GM12801 (cell line): ENCODE data around the gene MYMK.

ENCODE experiments used
- TF ChIP-seq, protein P1 (sequence below): IDR thresholded peaks from one replicate; pipeline ENCODE4 v1.5.1; 2011; ENCODE audit warnings: control low read depth; ENCODE audit not compliant: insufficient read length; ENCODE audit errors: extremely low read depth

MYMK gene

DNA sequence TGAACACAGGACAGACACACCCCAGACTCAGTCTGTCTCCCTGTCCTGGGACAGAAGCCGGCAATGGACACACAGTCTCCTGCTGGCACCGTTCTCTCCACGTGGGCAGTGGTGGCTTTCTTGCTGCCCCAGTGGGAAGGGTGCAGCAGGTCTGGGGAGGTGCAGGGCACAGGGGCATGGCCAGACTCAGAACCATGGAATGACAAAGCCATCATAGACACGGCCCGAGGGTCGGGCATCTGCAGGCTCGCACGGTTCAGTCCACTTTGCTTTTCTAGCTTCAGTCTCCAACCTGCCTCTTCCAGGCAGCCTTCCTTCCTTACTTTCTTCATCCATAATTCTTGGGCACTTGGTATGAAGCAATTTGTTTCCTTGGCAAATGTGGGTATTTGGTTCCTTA lies 16.7 kb downstream of the MYMK start:
- TF ChIP-seq, protein P1, sequence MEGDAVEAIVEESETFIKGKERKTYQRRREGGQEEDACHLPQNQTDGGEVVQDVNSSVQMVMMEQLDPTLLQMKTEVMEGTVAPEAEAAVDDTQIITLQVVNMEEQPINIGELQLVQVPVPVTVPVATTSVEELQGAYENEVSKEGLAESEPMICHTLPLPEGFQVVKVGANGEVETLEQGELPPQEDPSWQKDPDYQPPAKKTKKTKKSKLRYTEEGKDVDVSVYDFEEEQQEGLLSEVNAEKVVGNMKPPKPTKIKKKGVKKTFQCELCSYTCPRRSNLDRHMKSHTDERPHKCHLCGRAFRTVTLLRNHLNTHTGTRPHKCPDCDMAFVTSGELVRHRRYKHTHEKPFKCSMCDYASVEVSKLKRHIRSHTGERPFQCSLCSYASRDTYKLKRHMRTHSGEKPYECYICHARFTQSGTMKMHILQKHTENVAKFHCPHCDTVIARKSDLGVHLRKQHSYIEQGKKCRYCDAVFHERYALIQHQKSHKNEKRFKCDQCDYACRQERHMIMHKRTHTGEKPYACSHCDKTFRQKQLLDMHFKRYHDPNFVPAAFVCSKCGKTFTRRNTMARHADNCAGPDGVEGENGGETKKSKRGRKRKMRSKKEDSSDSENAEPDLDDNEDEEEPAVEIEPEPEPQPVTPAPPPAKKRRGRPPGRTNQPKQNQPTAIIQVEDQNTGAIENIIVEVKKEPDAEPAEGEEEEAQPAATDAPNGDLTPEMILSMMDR: no peak

DNA sequence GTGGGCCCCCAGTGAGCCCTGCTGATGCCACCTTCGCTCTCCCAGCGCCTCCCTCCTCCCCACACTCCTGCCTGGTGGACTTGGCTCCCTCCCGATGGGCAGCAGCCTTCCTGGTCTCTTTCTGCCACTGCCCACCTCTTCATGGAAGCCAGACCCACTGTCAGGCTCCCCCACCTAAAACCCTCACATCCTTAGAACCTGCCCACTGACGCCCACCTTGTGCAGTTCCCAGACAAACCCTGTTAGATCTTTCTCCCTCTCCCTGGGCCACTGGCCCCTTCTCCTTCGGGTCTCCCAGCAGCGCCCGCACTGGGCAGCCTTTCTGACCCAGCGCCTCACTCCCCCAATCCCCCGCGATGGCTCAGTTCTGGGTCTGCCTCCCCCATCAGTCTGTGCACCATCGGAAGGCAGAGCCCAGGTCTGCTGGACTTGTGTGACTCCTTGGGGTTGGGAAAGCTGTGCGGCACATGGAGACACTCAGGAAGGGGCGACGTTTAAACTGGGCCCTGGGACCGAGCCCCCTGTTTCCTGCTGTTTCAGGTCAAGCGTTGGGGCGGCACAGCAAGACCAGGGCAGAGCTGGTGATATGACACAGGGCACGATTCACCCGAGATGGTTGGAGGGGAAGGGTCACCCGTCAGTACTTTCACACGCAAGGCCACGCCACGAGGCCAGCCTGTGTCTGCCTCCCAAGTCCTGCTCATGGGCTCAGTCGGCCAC lies 17.4 kb downstream of the MYMK start:
- TF ChIP-seq, protein P1: no peak

DNA sequence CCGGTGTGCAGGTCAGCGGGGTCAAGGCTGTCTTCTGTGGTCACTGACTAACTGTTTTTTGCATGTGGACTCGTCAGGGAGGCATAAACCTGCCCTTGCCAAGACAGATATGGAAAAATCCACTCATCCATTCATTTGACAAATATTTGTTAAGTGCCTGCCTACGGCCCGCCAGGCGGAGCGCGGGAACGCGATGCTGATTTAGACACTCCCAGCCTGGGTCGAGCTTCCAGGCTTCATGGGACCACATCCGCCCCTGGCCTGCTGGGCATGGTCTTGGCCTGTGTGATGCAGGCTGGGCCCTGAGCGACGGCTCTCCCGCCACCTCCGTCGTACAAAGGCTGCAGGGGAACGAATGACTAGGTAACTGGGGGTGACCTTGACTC lies 18.1 kb downstream of the MYMK start:
- TF ChIP-seq, protein P1: no peak

DNA sequence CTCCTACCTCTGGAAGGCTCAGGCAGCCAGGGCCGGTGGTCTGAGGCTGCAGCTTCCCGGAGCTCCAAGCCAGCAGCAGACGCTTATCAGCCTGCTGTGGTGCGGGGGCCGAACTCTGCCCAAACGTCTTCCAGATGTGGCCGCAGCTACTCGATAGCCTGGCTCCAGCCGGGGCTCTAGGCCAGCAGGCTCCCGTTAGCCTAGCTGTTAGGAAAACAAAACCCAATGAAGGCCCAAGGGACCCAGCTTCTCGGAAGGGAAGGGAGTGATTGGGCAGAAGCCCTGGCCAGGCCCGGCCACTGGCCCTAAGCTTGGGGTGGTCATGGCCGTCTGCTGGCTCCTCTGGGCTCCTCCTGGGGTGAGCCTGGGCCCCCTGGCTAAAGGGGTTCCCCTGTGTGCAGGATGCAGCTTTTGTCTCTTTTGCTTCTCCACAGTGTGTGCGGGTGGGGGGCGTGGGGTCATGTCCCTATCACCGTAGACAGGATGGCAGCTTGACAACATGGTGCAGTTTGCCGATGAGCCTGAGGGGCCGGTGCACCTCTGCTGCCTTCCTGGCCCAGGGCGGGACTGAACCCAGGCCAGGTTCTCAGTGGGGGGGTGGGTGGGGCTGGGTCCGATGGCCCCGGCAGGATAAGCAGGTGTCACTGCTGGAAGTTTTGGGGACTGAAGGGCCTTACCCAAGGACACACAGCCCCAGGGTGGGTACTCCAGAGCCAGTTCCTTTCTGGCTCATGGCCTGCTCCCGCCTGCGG lies 18.7 kb downstream of the MYMK start:
- TF ChIP-seq, protein P1: no peak

DNA sequence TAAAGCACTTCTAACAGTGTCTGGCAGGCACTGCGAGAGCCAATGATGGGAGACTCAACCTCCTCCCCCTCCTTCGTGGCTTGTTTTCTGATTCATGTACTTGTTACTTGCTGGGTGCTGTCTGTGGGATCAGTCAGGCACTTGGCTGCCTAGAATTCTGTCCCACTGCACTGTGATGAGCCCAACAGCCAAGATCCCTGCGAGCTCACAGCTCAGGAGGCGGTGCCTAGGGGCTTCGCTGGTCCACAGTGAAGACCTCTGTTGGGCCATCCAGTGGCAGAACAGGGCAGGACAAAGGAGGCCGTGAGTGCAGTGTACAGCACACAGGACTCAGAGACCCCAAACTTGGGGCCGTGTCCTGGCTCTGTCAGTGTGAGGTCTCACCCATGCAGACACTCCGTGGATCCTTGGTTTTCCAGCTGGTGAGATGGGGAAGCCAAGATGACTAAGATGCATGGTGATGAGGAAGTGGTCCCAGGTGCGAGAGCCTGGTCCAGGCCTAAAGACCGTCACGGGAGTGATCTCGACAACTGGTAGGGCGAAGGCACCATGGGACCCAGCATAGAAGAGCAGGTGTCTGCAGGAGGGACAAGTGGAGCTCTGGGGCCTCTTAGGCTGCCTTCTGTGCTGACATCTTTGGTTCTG lies 19.5 kb downstream of the MYMK start:
- TF ChIP-seq, protein P1: no peak

DNA sequence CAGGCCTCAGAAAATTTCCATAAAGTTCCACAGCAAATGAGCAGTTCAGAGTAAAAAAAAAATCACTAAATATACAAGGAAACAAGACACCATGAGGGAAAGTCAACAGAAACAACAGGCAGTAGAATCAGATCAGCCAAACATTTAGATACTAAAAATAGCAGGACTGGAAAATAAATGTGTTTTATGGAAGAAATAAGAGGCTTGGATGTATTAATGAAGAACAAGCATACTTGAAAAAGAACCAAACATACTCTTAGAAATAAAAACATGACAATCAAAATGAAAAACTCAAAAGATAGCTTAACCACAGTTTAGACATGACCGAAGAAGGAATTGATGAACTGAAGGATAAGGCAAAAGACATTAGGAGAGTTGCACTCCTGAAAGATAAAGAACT lies 22.6 kb downstream of the MYMK start:
- TF ChIP-seq, protein P1: no peak

DNA sequence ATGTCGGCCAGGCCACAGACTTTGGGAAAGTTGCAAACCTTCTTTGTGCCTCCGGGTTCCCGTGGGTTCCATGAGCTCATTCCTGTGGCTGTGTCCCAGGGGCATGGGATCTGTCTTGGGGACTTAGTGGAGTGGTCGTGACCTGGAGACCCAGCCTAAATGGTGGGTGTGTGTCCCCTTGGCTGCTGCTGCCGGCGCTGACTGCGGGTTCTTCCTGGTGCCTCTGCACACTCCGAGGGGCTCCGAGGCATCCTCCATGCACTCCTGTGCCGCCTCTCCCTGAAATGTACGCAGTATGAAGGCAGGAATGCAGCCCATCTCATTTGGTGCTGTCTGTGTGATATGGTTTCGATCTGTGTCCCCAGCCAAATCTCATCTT lies 24.9 kb downstream of the MYMK start:
- TF ChIP-seq, protein P1: no peak
